Measurements from ENCODE around the gene HOXB2.

Gene HOXB2

GRCh38 chr17:48578616-48579470, 33.9 kb upstream of the HOXB2 start:
- DNase-seq (ENCODE audit: low read depth), result no peak

GRCh38 chr17:48577946-48578615, 33.2 kb upstream of the HOXB2 start, which contains the start of gene HOXB4:
Gene HOXB4 (minus strand): TSS chr17:48578350. CDS start chr17:48578319, 31 bp downstream.
- DNase-seq (ENCODE audit: low read depth), result peak; percentile 40

DNA sequence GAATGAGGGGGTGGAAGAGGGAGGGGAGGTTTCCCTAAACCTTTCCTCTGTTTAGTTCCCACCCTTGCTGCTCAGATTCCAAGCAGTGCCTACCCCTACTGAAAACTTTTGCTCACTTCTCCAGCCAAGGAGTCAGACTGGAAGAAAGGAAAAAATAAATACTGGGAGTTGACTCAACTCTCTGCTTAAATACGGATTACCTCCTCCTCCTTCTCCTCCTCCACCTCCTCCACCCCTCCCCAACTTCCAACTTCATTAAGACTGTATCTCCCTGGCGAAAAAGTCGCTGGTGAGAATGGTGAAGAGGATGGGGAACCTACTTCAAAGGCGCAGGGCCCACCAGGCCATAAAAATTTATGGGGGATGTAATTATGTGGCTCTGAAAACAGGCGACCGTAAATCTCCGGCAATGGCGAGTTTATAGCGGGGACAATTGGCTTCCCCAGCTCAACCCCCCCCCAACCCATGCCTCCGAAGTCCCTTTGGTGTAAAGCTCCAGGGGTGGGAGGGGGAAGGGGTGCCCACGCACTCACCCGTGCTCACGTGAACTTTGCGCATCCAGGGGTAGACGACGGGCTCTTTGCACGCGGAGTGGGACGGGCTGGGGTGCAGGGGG, 32.5 kb upstream of the HOXB2 start:
- DNase-seq (ENCODE audit: low read depth), result no peak

- no peak for DNase-seq (ENCODE audit: low read depth)
Observed at GRCh38 chr17:48576479-48577309, 31.8 kb upstream of the HOXB2 start.

DNA sequence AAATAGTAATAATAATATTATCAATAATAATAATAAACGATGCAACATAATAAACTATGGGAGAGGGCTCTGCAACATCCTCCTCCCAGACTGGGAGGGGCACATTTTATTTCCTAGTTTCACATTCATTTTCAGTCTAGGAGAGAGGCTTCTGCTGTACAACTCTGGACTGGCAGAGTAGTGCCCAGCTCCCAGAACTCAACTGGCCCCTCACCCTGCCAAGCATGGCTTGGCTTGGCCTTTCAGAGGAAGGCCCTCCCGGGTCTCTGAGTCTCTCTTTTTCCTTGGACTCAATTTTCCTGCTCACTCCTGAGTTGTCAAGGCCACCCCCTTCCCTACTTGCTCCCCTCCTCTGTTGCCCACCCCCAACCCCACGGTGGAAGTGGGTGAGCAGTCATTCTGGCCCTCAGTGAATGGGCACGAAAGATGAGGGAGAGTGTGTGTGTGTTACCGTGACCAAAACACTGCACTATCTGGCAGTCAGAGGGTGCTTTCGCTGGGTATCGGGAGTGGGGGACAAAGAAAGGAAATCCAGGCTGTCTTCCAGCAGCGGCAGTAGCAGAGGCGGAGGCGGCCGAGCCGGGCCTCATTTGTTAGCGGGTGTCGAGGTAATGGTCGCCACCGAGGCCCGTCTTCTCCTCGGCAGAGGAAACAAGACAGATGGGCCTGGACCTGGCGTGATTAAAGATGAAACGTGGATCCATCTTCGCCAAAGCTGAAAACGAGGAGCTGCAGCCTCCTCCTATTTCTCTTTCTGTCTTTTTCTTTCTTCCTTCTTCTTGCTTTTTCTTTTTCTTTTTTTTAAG, 31.0 kb upstream of the HOXB2 start:
- no peak for DNase-seq (ENCODE audit: low read depth)

- DNase-seq (ENCODE audit: low read depth), result no peak
Observed at GRCh38 chr17:48575066-48575582, 30.2 kb upstream of the HOXB2 start.

DNA sequence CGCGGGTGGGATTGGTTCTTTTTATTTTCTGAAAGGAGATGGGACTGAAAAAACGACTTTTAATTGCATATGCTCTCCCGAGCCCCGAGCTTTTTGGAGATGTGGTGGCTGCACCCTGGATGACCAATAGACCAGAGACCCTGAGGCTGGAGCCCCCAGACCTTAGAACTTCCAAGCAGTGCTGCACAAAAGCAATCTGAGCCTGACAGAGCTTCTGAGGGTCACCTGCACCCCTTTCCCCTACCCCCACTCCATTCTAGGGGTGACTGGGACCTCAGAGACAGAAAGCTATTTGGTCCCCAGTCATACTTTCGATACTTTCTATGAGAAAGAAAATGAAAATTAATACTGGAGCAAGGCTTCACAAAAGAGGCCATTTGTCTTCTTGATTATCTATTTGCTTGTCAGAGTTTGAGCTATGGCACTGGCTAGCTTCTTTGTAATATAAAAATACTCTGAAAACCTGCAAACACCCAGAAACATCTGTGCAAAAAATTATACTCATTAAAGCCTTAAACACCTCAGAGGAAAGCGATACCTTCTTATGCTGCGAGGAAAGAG, 29.7 kb upstream of the HOXB2 start:
- DNase-seq (ENCODE audit: low read depth), result no peak

- DNase-seq (ENCODE audit: low read depth), result no peak
Observed at GRCh38 chr17:48571826-48572417, 27.0 kb upstream of the HOXB2 start.

DNA sequence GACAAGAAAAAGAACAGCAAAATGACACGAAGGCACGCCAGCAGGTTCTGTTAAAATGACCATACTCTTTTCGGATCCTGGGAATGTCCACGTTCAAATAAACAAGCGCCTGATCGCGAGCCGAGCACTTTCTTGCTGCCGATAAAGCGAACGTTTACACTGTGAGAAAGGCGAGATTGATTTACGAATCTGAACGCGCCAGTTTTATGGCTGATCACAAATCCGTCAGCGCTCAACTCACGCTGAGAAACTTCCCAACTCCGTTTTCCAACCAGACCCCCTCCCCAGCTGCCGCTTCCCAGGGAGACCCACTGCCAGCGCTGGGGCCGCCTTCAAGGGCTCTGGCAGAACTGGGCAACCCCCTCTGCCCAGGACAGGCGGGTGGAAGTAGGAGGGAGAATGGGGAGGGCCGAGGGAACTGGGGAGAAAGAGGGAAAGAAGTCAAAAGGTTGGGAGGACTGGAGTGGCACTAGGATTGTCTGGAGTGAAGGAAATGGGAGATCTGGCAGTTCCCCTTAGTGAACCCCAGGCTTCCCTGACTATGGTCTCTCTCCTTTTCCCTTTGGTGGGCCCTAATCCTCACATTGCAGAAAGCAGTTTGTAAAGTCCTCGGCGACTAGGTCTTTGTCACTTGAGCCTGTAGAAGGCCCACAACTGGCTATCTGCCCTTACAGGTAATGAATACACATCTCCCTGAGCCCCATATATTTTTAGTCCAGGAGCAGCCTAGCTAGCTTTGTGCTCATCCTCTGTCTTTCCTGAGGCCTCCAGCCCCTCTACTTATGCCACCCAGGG, 26.3 kb upstream of the HOXB2 start:
- DNase-seq (ENCODE audit: low read depth), result no peak

DNA sequence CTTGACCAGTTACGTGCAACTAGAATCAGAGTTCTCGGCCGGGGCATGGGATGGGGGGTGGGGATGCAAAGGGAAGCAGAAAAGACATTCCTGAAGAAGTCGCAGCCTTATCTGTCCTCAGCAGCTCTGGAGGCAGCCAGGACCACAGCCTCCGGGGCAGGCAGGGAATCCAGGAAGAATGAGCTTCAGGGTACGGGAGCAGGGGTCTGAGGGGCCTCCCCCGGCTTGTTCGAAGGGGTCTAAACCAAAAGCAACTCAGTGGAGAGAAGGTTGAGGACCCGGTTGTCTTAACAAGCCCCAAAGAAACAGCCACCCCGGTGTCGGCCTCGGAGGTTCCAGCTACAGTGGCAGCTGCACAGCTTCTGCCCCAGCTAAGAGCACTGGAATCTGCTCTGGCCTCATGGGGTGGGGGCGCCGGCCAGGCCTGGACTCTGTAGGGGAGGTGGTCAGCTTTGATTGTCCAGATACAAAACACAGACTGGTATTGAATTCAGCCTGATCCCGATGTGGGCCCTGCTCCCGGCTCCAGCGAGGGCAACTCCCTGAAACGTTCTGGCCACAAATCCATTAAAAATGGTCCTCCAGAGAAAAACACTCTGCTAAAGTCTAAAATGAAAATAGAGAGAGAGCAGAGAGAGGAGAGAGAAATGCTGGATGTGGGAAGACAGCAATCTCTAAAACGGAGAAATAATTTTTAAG, 25.6 kb upstream of the HOXB2 start:
- no peak for DNase-seq (ENCODE audit: low read depth)

DNA sequence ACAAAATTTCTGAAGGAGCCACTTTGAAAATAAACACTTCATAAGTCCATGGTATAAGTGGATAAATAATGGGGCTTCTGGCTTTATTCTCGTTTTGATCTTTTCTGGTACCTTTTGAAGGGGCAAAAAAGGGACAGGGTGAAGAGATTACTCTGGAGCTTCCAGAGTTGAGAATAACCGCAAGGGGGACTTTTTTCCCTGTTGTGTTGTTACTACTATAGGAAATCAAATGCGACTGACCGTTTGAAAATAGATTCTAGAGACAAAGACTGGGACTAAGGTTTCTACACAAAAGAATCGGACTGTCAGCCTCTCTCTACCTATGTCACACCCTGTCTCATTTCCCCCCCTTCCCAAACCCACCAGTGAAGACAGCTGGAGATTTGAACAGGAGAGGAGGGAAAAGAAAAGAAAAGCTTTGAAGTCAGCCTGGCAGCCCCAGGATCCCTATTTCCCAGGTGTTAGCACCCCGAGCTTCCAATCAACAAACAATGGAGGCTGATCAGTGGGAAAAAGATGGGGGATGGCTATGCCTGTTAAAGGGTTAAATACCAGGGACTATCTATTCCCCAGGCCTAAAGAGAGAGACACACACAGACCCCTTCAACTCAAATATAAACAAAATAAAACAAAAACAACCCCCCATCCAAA, 24.9 kb upstream of the HOXB2 start:
- DNase-seq (ENCODE audit: low read depth), result no peak

DNA sequence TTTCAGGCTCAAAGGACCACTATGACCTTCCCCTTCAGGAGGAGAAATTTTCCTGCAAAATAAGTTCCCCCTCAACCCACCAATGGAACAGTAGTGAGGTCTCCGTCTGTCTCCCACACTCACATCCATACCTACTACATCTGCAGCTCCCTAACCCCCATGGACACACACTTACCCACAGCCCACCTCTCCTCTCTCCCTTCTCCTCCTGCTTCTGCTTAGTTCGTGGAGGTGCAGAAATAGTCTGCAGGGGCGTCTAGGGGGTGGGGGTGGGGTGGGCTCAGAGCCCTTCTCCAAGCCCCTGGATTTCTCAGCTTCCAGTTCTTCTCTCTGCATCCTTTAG, 24.3 kb upstream of the HOXB2 start:
- no peak for DNase-seq (ENCODE audit: low read depth)

DNA sequence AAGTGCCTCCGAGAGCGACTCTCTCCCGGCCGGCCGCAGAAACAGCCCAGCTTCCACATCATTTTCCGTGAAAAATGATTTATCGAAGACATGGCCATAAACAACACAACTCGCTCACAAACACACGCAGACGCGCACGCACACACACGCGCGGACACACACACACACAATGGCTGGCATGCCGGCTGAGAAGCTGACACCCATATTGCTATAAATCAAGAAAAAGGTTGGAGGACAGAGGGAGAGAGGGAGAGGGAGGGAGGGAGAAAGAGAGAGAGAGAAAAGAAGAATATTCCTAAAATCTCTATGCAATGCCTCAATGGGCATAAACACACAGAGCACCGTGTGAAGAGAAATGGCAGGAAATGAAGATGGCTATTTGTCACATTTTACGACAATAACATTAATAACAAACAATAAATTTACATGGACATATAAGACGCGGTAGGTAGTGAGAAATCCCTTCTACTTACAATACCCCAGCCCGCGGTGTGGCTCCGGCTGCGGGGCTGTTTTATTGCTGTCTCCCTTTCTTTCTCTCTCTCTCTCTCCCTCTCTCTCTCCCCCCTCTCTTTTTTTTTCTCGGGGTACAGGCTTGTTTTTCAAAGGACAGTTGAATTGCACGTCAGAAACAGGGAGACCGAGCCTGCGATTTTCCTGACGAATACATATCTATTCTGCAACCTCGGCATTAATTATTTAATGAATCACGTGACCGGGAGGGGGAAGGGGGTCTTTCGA, 23.8 kb upstream of the HOXB2 start:
- DNase-seq (ENCODE audit: low read depth), result no peak

DNA sequence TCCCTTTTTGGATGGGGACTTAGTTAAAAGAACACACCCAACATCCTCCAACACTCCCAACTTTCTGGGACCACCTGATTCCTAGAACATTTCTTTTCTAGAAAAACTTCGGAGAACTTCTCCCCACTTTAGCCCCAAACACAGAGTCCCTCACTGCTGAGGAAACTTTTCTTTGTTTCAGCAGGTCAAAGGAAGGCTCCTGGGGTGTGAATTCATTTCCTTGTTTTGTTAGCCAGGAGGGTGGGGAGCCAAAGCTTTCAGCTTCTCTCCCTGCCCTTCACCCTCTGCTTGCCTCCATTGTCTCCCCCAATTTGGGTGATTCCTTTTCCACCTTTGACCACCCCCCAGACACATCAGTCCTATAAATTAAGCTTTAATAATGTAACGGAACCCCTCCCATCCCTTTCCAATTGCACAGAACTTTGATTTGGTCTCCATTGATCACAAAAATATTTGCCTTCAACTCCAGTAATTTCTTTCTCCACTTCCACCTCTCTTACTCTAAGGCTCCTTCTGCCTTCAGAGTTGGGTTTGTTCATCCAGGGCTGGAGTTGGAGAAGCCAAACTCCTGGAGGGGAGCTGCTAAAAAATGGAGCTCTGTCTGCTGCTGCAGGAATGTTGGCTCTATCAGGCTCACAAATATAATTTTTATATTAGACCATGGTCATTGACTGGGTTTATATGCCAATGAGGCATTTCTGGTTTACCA, 22.9 kb upstream of the HOXB2 start:
- no peak for DNase-seq (ENCODE audit: low read depth)

DNA sequence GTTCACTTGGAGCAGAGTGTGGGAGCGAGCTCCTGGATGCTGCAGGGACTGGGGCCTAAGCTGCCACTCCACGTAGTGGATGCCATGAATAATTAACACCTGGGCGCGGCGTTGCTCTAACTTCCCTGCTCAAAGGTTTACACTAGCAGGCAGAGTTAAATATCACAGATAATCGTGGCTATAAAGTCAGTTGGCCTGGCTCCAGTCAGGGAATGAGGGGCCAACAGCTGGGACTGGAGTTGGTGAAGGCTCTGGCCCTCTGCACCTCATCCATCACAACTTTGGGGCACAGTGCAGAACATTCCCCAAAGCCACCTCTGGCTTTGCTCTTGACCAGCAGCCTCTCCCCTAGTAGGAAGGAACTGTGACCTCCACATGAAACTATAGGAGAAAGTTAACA, 22.3 kb upstream of the HOXB2 start:
- DNase-seq (ENCODE audit: low read depth), result no peak

GRCh38 chr17:48566717-48567116, 21.8 kb upstream of the HOXB2 start:
- no peak for DNase-seq (ENCODE audit: low read depth)
